Liver (tissue), 9 donors: ENCODE data around the gene ZNF438. TPM values are rescaled to one million over a fixed set of nuclear protein-coding genes. Genes with fewer than 3 reads are reported as not detected.
"Not testable (repeated sequence)": the region's sequence is repeated elsewhere in the genome, so short reads cannot be mapped to it uniquely, and the experiment has no call there.

ENCODE experiments used
- DNase-seq: peaks from one replicate; pipeline ENCODE4 v3.0.0-alpha.2; 2017; ENCODE audit warnings: low spot score
- H3K27ac ChIP-seq, 2 donors: one replicate each; pipeline ENCODE4 v1.7.0; 2013; ENCODE audit warnings: inconsistent platforms in 2 of 2, low read length in 2 of 2, control low read depth in 1 of 2, low read depth in 1 of 2, mild to moderate bottlenecking in 1 of 2
- H3K27me3 ChIP-seq, 4 donors: one replicate each; pipeline versions ENCODE4 v1.6.1 to v1.7.0; 2013; ENCODE audit warnings: low read length in 3 of 4, inconsistent platforms in 1 of 4, mild to moderate bottlenecking in 1 of 4, moderate library complexity in 1 of 4; ENCODE audit not compliant: control insufficient read depth in 4 of 4, insufficient read depth in 4 of 4
- H3K36me3 ChIP-seq, 4 donors: one replicate each; pipeline versions ENCODE4 v1.6.1 to v1.7.0; 2013; ENCODE audit warnings: low read length in 3 of 4, mild to moderate bottlenecking in 3 of 4, low read depth in 1 of 4, moderate library complexity in 1 of 4; ENCODE audit not compliant: control insufficient read depth in 4 of 4, insufficient read depth in 3 of 4
- H3K4me1 ChIP-seq, 4 donors: one replicate each; pipeline versions ENCODE4 v1.6.1 to v1.7.0; 2013; ENCODE audit warnings: low read length in 3 of 4, mild to moderate bottlenecking in 3 of 4, moderate library complexity in 1 of 4; ENCODE audit not compliant: control insufficient read depth in 4 of 4, insufficient read depth in 4 of 4
- H3K4me3 ChIP-seq, 3 donors: one replicate each; pipeline versions ENCODE4 v1.6.1 to v1.7.0; 2013; ENCODE audit warnings: low read length in 3 of 3, control low read depth in 1 of 3, low read depth in 1 of 3, mild to moderate bottlenecking in 1 of 3
- H3K9ac ChIP-seq, 2 donors: one replicate each; pipeline ENCODE4 v1.7.0; 2013; ENCODE audit warnings: low read length in 2 of 2, mild to moderate bottlenecking in 2 of 2, moderate library complexity in 2 of 2, control low read depth in 1 of 2, low read depth in 1 of 2
- H3K9me3 ChIP-seq, 4 donors: one replicate each; pipeline versions ENCODE4 v1.6.1 to v1.7.0; 2013; ENCODE audit warnings: low read length in 3 of 4; ENCODE audit not compliant: control insufficient read depth in 4 of 4
- EGR1 ChIP-seq, 2 donors: IDR thresholded peaks; 2 replicates each; pipeline ENCODE4 v1.6.1; 2016 to 2018; ENCODE audit warnings: antibody characterized with exemption in 2 of 2, low read depth in 2 of 2
- FOXA1 ChIP-seq: IDR thresholded peaks from 2 replicates; pipeline ENCODE4 v1.6.1; 2016; ENCODE audit warnings: antibody characterized with exemption
- GABPA ChIP-seq, 2 donors: IDR thresholded peaks in 1 of 2; conservative IDR thresholded peaks in 1 of 2; 2 replicates each; pipeline ENCODE4 v1.6.1; 2016; ENCODE audit warnings: antibody characterized with exemption in 2 of 2, mild to moderate bottlenecking in 1 of 2, moderate library complexity in 1 of 2
- JUND ChIP-seq, 2 donors: IDR thresholded peaks; 2 replicates each; pipeline ENCODE4 v1.6.1; 2016; ENCODE audit warnings: antibody characterized with exemption in 2 of 2
- NR2F2 ChIP-seq: IDR thresholded peaks from 2 replicates; pipeline ENCODE4 v1.6.1; 2016; ENCODE audit warnings: antibody characterized with exemption
- RAD21 ChIP-seq, 2 donors: IDR thresholded peaks; 2 replicates each; pipeline ENCODE4 v1.6.1; 2016; ENCODE audit warnings: antibody characterized with exemption in 2 of 2, mild to moderate bottlenecking in 2 of 2
- RXRA ChIP-seq, 2 donors: IDR thresholded peaks; 2 replicates each; pipeline ENCODE4 v1.6.1; 2017 to 2018; ENCODE audit warnings: antibody characterized with exemption in 2 of 2, mild to moderate bottlenecking in 1 of 2
- SP1 ChIP-seq: IDR thresholded peaks from 2 replicates; pipeline ENCODE4 v1.6.1; 2018; ENCODE audit warnings: antibody characterized with exemption, mild to moderate bottlenecking
- TAF1 ChIP-seq: conservative IDR thresholded peaks from 2 replicates; pipeline ENCODE4 v1.6.1; 2016; ENCODE audit warnings: antibody characterized with exemption, mild to moderate bottlenecking
- YY1 ChIP-seq: IDR thresholded peaks from 2 replicates; pipeline ENCODE4 v1.6.1; 2016; ENCODE audit warnings: antibody characterized with exemption, mild to moderate bottlenecking
- WGBS: extraction: QIAGEN DNeasy Blood & Tissue Kit; methylation state at CpG from one replicate; pipeline ENCODE4 v1.1.7; 2013; 5-methylcytosine and 5-hydroxymethylcytosine counted together
- polyA plus RNA-seq, 2 donors: library from polyadenylated mRNA; stranded (reverse) in 1 of 2; unstranded in 1 of 2; fragments of 200-250 nt in 1 of 2; fragments of >200 nt in 1 of 2; fragmentation: Nextera tagmentation in 1 of 2; extraction: Ambion mirVana in 1 of 2; gene quantifications; one replicate each; pipeline versions ENCODE4 v1.2.1 to v1.2.3, GENCODE V29; 2013 to 2015
- total RNA-seq, 2 donors: library from RNA; depleted of rRNA; stranded (reverse); fragments of >200 nt; gene quantifications; one replicate each; pipeline ENCODE4 v1.2.3, GENCODE V29; 2014
- TF ChIP-seq, protein P1 (sequence below): IDR thresholded peaks from 2 replicates; pipeline ENCODE4 v1.6.1; 2016; ENCODE audit warnings: antibody characterized with exemption, mild to moderate bottlenecking
- TF ChIP-seq, protein P2 (sequence below): IDR thresholded peaks from 2 replicates; pipeline ENCODE4 v1.6.1; 2016; ENCODE audit warnings: antibody characterized with exemption
- donor health status: healthy.
- donor health status: healthy.
- donor health status: healthy.
- donor health status: healthy.
- donor health status: healthy.

ZNF438 gene
- total and polyA plus RNA-seq, 4 donors = 1.9 to 2.9 (median 2.2) TPM

DNA sequence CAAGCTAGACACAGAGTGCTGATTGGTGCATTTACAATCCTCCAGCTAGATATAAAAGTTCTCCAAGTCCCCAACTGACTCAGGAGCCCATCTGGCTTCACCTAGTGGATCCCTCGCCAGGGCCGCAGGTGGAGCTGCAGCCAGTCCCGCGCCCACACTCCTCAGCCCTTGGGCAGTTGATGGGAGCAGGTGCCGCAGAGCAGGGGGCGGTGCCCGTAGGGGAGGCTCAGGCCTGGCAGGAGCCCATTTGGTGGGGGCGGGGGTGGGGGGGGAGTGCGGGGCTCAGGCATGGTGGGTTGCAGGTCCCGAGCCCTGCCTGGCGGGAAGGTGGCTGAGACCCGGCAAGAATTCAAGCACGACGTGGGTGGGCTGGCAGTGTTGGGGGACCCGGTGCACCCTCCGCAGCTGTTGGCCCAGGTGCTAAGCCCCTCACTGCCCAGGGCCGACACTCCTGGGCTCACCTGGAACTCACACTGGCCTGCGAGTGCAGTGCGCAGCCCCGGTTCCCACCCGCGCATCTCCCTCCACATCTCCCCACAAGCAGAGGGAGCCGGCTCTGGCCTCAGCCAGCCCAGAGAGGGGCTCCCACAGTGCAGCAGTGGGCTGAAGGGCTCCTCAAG lies 101.7 kb downstream of the ZNF438 start:
- Histone ChIP-seq H3K9me3 (no peaks in the 10 kb centered on the region), H3K36me3 (no peaks in the 10 kb centered on the region), H3K27ac (no peak overlapping the region), H3K9ac (no peak overlapping the region), H3K27me3 (no peaks in the 10 kb centered on the region), H3K4me1 (peaks cover 0 to 1% (median 0%) of the 10 kb centered on the region in 4 donors), H3K4me3 (no peak overlapping the region)
- no peak for DNase-seq
- TF ChIP-seq GABPA (IDR thresholded peaks at IDR 0.05 in 1 of 2, conservative IDR thresholded peaks at IDR 0.05 in 1 of 2) (no peak), FOXA1 (no peak), TAF1 (no peak), EGR1 (IDR thresholded peaks at IDR 0.05; ENCODE audit: low read depth in 2 of 2) (no peak)
- TF ChIP-seq, protein P1, sequence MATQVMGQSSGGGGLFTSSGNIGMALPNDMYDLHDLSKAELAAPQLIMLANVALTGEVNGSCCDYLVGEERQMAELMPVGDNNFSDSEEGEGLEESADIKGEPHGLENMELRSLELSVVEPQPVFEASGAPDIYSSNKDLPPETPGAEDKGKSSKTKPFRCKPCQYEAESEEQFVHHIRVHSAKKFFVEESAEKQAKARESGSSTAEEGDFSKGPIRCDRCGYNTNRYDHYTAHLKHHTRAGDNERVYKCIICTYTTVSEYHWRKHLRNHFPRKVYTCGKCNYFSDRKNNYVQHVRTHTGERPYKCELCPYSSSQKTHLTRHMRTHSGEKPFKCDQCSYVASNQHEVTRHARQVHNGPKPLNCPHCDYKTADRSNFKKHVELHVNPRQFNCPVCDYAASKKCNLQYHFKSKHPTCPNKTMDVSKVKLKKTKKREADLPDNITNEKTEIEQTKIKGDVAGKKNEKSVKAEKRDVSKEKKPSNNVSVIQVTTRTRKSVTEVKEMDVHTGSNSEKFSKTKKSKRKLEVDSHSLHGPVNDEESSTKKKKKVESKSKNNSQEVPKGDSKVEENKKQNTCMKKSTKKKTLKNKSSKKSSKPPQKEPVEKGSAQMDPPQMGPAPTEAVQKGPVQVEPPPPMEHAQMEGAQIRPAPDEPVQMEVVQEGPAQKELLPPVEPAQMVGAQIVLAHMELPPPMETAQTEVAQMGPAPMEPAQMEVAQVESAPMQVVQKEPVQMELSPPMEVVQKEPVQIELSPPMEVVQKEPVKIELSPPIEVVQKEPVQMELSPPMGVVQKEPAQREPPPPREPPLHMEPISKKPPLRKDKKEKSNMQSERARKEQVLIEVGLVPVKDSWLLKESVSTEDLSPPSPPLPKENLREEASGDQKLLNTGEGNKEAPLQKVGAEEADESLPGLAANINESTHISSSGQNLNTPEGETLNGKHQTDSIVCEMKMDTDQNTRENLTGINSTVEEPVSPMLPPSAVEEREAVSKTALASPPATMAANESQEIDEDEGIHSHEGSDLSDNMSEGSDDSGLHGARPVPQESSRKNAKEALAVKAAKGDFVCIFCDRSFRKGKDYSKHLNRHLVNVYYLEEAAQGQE = no peak
- WGBS = 98% methylated on average over 23 of the region's 23 CpGs

DNA sequence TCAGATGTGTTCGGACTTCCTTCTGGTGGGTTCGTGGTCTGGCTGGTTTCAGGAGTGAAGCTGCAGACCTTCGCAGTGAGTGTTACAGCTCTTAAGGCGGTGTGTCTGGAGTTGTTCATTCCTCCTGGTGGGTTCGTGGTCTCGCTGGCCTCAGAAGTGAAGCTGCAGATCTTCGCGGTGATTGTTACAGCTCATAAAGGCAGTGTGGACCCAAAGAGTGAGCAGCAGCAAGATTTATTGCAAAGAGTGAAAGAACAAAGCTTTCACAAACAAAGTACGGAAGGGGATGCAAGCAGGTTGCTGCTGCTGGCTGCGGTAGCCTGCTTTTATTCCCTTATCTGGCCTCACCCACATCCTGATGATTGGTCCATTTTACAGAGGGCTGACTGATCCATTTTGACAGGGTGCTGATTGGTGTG lies 102.3 kb downstream of the ZNF438 start:
- not testable (repeated sequence) for H3K36me3 ChIP-seq, H3K9me3 ChIP-seq, DNase-seq, H3K27me3 ChIP-seq, H3K9ac ChIP-seq, H3K4me3 ChIP-seq, H3K4me1 ChIP-seq, H3K27ac ChIP-seq
- WGBS = 91% methylated on average over 10 of the region's 10 CpGs

DNA sequence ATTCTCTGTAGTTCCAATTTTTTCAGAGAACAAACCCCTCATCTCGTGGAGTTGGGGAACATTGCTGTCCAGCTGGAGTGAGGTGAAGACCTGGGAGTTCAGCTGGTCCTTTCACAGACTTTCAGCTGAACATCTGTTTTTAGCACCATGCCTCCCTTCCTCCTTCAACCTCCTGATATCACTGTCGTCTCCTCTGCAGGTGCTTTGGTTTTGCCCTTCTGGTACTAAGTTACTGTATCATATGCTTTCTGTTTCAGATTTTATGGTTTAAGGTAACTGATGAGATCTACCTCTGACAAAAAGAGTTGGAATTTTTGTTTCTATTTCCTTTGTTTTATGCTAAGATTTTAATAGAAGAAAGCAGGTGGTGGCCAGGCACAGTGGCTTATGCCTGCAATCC lies 102.9 kb downstream of the ZNF438 start:
- Histone ChIP-seq H3K9me3 (peaks cover 0 to 2% (median 0%) of the 10 kb centered on the region in 4 donors), H3K27me3 (no peaks in the 10 kb centered on the region), H3K9ac (no peak overlapping the region), H3K27ac (no peak overlapping the region), H3K36me3 (peaks cover 0 to 4% (median 1%) of the 10 kb centered on the region in 4 donors), H3K4me3 (no peak overlapping the region), H3K4me1 (peaks cover 0 to 1% (median 0%) of the 10 kb centered on the region in 4 donors)
- 91% methylated on average over 2 of the region's 2 CpGs for WGBS
- no peak for TF ChIP-seq RAD21 (IDR thresholded peaks at IDR 0.05)
- no peak for TF ChIP-seq YY1
- TF ChIP-seq JUND (IDR thresholded peaks at IDR 0.05) = no peak
- TF ChIP-seq NR2F2 = no peak
- TF ChIP-seq RXRA (IDR thresholded peaks at IDR 0.05) = no peak
- TF ChIP-seq, protein P2, sequence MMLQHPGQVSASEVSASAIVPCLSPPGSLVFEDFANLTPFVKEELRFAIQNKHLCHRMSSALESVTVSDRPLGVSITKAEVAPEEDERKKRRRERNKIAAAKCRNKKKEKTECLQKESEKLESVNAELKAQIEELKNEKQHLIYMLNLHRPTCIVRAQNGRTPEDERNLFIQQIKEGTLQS = no peak
- no peak for TF ChIP-seq SP1
- no peak for TF ChIP-seq EGR1 (IDR thresholded peaks at IDR 0.05; ENCODE audit: low read depth in 2 of 2)
- DNase-seq = no peak
